NCI-H446 (cell line): ENCODE measurements around the gene YWHAH.

ENCODE experiments used
- DNase-seq, 2 experiments: peaks; one replicate each; lab custom pipeline; 2025; lab: John Stamatoyannopoulos, UW

The YWHAH gene

DNA sequence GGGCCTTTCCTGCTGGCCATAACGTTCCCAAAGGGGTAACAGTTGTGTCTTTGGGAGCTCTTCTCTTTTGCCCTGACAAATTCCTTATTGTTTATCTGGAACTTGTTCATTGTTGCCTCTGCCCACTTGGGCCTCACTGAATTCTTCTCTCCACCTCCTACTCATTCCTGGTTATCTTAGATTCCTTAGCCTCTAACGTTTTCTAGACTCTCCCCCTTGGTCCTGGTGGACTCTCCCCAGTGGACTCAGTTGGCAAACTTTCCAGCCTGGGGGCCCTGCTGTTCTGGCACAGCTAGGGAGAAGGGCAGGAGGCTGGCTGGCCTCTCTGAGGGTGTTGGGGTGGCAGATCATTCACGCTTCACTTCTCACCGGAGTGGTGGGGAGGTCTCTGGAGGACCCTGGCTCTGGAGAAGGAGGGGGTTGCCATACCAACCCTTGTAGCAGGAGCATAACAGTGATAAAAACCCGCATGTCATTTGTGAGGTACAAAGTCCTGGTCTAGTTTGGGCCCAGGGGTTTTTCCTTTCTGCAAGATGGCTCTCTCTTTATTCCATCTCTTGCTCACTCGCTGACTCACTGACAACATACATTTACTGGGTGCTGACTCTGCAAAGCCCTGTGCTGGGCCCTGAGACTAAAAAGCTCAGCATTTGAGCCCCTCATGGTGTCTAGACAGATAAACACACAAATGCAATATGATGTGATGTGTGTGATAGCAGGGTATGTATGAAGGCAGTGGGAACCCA, 39.7 kb downstream of the YWHAH start:
- no peak for DNase-seq

DNA sequence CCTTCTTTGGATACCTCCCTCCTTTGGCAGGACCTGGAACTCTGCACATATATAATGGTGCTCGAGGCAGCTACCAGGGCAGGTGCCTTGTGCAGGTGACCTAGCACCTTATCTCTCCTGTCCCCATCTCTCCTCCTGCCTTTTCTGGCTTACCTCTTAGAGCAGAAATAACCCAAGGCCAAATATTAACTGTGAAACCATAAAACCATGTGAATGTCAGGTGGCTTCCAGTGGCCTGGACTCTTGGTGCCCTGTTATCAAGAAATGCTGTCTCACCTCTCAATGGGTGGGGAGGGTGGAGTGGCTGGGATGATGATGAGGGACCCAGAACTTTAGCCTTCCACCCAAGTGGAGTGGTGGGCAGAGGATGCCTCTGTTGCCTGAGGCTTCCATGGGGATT, 42.9 kb downstream of the YWHAH start:
- DNase-seq, result no peak

DNA sequence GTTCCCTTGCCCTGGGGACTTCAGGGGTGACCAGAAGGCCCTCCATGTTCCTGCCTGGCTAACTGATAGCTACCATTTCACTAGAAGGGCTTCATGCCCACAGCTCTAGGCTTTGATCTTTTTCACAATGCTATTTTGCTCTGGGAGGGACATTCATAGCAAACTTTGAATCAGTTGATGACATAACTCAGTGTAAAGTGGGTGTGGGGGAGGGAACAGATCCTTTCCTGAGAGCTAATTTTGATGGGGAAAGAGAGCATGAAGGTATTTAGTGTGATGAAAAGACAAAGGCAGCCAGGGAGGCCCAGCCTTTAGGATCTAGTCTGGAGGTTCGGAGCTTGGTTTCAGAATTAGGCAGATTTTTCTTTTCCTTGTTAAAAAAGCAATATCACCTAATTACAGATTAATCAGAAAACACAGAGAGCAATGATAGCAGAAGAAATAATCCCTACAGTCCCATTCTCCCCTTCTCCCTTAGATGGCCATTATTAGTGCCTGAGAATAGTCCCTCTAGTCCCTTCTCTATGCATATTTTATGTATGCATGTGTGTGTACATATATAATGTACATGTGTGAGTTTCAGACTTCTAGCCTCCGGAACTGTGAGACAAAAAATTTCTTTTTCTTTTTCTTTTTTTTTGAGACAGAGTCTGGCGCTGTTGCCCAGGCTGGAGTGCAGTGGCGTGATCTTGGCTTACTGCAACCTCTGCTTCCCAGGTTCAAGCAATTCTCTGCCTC, 46.9 kb downstream of the YWHAH start:
- DNase-seq, result no peak

DNA sequence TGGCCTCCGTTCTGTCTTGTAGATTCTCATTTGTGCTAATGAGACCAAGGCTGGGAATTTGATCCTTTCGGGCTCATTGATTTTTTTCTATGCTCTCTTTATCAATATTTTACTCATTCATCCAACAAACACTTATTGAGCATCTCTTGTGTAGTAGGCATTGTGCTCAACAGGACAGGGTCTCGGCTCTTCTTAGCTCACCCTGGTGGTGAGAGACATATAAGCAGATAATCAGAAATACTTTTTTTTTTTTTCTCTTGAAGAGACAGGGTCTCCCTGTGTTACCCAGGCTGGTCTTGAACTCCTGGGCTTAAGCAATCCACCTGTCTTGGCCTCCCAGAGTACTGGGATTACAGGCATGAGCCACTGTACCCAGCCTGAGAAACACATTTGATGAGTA, 50.7 kb downstream of the YWHAH start:
- no peak for DNase-seq

DNA sequence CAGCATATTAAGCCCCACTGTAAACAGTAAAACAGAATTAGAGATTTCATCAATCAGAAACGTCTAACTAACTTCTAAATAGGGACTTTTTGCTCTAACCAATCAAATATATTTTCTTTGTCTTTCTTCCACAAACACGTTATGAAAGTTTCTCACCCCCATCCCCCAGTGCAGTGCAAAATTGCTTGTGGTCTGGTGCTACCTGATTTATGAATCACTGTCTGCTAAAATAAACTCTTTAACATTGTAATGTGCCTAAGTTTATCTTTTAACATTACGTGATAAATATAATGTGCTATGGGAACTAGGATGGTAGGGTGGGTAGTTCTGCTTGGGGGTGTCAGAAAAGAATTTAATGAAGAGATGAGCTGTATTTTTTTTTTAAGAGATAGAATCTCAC, 51.5 kb downstream of the YWHAH start:
- DNase-seq, result no peak

DNA sequence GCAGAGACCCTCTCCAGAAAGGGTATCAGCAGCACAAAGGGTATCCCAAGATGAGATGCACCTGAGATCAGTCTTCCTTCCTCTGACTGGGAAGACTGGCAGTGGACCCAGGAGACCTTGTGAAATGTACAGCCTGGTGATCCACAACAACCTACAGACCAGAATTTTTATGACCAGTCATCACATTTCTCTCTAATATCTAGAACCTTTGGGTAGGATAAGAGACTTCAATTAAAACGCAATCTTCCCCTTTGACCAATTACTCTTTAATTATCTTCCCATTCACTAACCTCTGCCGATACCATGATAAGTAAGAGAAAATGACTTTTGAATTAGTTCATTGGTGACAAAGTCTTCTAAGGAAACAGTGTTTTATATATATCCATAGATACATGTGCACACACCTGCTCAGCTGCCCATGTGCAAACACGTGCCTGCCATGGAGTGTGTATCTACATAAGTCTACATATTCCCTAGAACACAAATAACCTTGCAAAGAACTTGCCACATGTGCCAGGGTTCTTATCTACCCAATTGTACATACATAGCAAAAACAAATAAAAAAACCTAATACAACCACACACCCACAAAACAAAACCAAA, 54.5 kb downstream of the YWHAH start:
- no peak for DNase-seq

DNA sequence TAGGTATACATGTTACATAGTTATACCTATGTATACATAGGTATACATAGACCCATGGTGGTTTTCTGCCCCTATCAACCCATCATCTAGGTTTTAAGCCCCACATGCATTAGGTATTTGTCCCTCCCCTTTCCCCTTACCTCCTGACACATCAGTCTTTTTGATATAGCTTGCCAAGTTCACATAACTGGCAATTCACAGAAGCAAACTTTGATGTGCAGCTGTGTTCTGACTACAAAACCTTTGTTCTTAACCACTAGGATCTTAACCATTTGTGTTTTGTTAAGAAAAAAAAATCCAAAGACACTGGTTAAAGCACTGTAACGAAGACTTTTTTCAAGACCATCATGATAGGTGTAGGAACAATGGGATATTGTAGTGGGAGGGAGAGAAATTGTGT, 55.8 kb downstream of the YWHAH start:
- no peak for DNase-seq

DNA sequence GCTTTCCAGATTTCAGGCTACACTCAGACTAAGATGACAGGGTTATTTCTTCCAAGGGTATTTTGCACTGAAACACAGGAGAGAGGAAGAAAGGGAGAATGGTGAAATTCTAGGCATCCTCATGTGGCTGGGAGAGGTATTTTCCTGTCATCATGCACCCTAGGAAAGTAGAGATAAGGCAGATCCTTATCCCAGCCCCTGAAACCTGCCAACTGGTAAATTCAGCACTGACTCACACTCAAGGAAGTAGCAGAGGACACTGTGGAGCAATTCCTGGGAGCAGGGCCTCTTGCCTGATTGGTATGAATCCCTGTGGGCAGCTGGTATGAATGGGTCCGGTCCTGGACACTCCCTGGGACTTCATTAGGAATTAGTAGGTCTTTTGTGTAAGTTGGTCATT, 61.1 kb downstream of the YWHAH start:
- DNase-seq, result no peak
